Measurements from ENCODE around the gene IFI35. TPM values are rescaled to one million over a fixed set of nuclear protein-coding genes. Genes with fewer than 3 reads are reported as not detected.
"Not testable (repeated sequence)": the region's sequence is repeated elsewhere in the genome, so short reads cannot be mapped to it uniquely, and the experiment has no call there.

Gene IFI35
- total RNA-seq, 1 experiment from 2014 or later, result 6.3 TPM

DNA sequence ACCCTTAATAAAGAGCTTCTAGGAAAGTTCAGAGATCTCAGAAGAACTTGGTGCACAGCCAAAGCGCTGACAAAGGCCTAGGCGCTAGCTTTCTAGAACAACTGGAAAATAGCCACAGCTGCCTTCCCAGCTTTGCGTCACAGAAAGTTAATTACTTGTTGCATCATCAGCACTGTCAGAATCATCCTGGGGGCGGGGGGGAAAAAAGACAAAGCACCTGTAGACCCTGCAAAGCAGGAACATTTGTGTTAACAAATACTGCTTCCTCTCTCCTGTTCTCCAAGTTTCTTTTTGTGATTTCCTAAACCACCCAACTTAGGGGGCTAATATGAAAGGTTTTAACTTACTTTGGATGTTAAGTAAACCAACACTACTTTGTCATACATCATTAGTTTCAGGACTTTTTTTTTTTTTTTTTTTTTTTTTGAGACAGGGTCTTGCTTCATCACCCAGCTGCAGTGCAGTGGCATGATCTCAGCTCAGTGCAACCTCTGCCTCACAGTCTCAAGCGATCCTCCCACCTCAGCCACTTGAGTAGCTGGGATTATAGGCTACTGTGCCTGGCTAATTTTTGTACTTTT, 37.5 kb upstream of the IFI35 start:
- Mint-ChIP-seq H3K9me3 (ENCODE audit: unreplicated experiment) (no peaks in the 10 kb centered on the region), H3K27me3 (ENCODE audit: insufficient read depth, unreplicated experiment) (no peaks in the 10 kb centered on the region), H3K4me3 (ENCODE audit: unreplicated experiment) (no peak overlapping the region), H3K36me3 (ENCODE audit: insufficient read depth, unreplicated experiment) (peaks cover 6% of the 10 kb centered on the region), H3K4me1 (ENCODE audit: insufficient read depth, unreplicated experiment) (peaks cover 4% of the 10 kb centered on the region), H3K27ac (ENCODE audit: low read depth, unreplicated experiment) (peak overlapping the region; percentile 64)
- intact Hi-C loops (cut with micrococcal nuclease), result no loop called here
- no TSS peak for BruUV-seq (replicated peaks)
- TF ChIP-seq, protein P1, sequence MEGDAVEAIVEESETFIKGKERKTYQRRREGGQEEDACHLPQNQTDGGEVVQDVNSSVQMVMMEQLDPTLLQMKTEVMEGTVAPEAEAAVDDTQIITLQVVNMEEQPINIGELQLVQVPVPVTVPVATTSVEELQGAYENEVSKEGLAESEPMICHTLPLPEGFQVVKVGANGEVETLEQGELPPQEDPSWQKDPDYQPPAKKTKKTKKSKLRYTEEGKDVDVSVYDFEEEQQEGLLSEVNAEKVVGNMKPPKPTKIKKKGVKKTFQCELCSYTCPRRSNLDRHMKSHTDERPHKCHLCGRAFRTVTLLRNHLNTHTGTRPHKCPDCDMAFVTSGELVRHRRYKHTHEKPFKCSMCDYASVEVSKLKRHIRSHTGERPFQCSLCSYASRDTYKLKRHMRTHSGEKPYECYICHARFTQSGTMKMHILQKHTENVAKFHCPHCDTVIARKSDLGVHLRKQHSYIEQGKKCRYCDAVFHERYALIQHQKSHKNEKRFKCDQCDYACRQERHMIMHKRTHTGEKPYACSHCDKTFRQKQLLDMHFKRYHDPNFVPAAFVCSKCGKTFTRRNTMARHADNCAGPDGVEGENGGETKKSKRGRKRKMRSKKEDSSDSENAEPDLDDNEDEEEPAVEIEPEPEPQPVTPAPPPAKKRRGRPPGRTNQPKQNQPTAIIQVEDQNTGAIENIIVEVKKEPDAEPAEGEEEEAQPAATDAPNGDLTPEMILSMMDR (IDR thresholded peaks at IDR 0.05; ENCODE audit: unreplicated experiment), result no peak
- peak; percentile 21 for DNase-seq (ENCODE audit: unreplicated experiment)
- ChIA-PET CTCF (interaction anchor here (0.6 to 1.3 kb wide), 5 partner anchors 10 to 126 kb away, joined by 3 to 7 read pairs (median 4); partner anchors contain the start of gene PTGES3L), POLR2A (interaction anchor here (0.6 to 2.1 kb wide), 5 partner anchors 9 to 155 kb away, joined by 3 to 15 read pairs (median 5); partner anchors contain the start of genes PTGES3L, RPL27 and RUNDC1)

DNA sequence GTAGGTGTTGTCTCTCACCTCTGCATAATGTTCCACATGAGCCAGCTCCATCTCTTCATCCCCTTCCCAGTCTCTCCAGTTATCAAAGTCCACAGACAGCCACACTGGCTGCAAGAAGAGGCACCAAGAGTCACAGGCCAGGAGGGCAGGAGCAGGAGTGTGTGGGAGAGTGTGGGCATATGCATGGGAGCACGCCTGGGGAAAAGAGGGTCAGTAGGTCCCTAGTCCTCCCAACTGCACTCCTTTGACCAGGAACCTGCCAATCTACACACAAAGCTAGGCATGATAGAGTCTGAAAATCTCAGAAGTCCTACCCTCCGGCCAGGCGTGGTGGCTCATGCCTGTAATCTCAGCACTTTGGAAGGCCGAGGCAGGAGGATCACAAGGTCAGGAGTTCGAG, 35.0 kb upstream of the IFI35 start:
- Mint-ChIP-seq H3K9me3 (ENCODE audit: unreplicated experiment) (no peaks in the 10 kb centered on the region), H3K27me3 (ENCODE audit: insufficient read depth, unreplicated experiment) (no peaks in the 10 kb centered on the region)
- POLR2A ChIA-PET, result interaction anchor here (0.6 kb wide), 1 partner anchor 152 kb away, joined by 5 read pairs; no protein-coding TSS in a partner anchor

DNA sequence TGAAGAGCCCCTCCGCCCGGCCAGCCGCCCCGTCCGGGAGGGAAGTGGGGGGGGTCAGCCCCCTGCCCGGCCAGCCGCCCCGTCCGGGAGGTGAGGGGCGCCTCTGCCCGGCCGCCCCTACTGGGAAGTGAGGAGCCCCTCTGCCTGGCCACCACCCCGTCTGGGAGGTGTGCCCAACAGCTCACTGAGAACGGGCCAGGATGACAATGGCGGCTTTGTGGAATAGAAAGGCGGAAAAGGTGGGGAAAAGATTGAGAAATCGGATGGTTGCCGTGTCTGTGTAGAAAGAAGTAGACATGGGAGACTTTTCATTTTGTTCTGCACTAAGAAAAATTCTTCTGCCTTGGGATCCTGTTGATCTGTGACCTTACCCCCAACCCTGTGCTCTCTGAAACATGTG, 33.3 kb upstream of the IFI35 start:
- CTCF ChIA-PET; intact Hi-C loops (cut with micrococcal nuclease); POLR2A ChIA-PET; H3K27ac Mint-ChIP-seq (ENCODE audit: low read depth, unreplicated experiment); DNase-seq (ENCODE audit: unreplicated experiment); H3K36me3 Mint-ChIP-seq (ENCODE audit: insufficient read depth, unreplicated experiment); H3K4me1 Mint-ChIP-seq (ENCODE audit: insufficient read depth, unreplicated experiment); H3K4me3 Mint-ChIP-seq (ENCODE audit: unreplicated experiment); BruUV-seq (replicated peaks); H3K9me3 Mint-ChIP-seq (ENCODE audit: unreplicated experiment); H3K27me3 Mint-ChIP-seq (ENCODE audit: insufficient read depth, unreplicated experiment): not testable (repeated sequence)

More for the DNA sequence above, 35.0 kb upstream of the IFI35 start:
- no peak for DNase-seq (ENCODE audit: unreplicated experiment)
- intact Hi-C loops (cut with micrococcal nuclease), result no loop called here
- Mint-ChIP-seq H3K36me3 (ENCODE audit: insufficient read depth, unreplicated experiment) (no peaks in the 10 kb centered on the region), H3K4me1 (ENCODE audit: insufficient read depth, unreplicated experiment) (peaks cover 4% of the 10 kb centered on the region), H3K4me3 (ENCODE audit: unreplicated experiment) (no peak overlapping the region), H3K27ac (ENCODE audit: low read depth, unreplicated experiment) (no peak overlapping the region)
- BruUV-seq (replicated peaks), result no TSS peak
- CTCF ChIA-PET, result interaction anchor here (0.6 to 1.0 kb wide), 2 partner anchors 148 to 248 kb away, joined by 3 to 5 read pairs; partner anchors contain the start of gene BECN1
- TF ChIP-seq, protein P1 (IDR thresholded peaks at IDR 0.05; ENCODE audit: unreplicated experiment), result no peak

DNA sequence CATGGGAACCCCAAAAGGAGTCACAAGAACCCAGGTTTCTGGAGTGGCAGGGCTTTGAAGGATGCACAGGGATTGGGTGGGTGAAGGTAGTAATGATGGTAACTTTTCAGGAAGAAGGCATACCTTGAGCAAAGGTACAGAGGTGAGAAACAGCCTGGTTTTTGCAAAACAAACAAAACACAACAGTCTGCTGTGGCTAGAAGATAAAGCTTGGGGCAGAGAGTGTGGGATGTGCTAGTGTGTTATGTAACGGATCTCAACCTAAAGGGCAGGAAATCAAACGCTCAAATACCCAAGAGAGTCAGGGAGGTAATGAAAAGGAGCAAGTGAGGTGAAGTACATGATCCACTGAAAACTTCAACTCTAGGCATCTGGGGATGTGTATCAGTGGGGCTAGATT, 31.3 kb upstream of the IFI35 start:
- no peaks in the 10 kb centered on the region for H3K27me3 Mint-ChIP-seq (ENCODE audit: insufficient read depth, unreplicated experiment)
- POLR2A ChIA-PET, result interaction anchor here (1.0 kb wide), 1 partner anchor 10 kb away, joined by 5 read pairs; no protein-coding TSS in a partner anchor
- no peak for DNase-seq (ENCODE audit: unreplicated experiment)
- BruUV-seq (replicated peaks), result no TSS peak
- intact Hi-C loops (cut with micrococcal nuclease), result no loop called here
- peaks cover 6% of the 10 kb centered on the region for H3K4me1 Mint-ChIP-seq (ENCODE audit: insufficient read depth, unreplicated experiment)
- no peak overlapping the region for H3K4me3 Mint-ChIP-seq (ENCODE audit: unreplicated experiment)
- H3K36me3 Mint-ChIP-seq (ENCODE audit: insufficient read depth, unreplicated experiment), result no peaks in the 10 kb centered on the region
- no peaks in the 10 kb centered on the region for H3K9me3 Mint-ChIP-seq (ENCODE audit: unreplicated experiment)
- TF ChIP-seq, protein P1 (IDR thresholded peaks at IDR 0.05; ENCODE audit: unreplicated experiment), result no peak
- peak overlapping the region; percentile 27 for H3K27ac Mint-ChIP-seq (ENCODE audit: low read depth, unreplicated experiment)
- CTCF ChIA-PET, result no interaction called here

GRCh38 chr17:42975701-42976100, 30.9 kb upstream of the IFI35 start:
- ChIA-PET CTCF (interaction anchor here (0.6 kb wide), 1 partner anchor 139 kb away, joined by 3 read pairs; no protein-coding TSS in a partner anchor), POLR2A (interaction anchor here (0.7 to 1.0 kb wide), 4 partner anchors 11 to 203 kb away, joined by 3 to 5 read pairs (median 3); partner anchors contain the start of gene VPS25)
- H3K9me3 Mint-ChIP-seq (ENCODE audit: unreplicated experiment); H3K36me3 Mint-ChIP-seq (ENCODE audit: insufficient read depth, unreplicated experiment); intact Hi-C loops (cut with micrococcal nuclease); BruUV-seq (replicated peaks); DNase-seq (ENCODE audit: unreplicated experiment); H3K4me1 Mint-ChIP-seq (ENCODE audit: insufficient read depth, unreplicated experiment); H3K27me3 Mint-ChIP-seq (ENCODE audit: insufficient read depth, unreplicated experiment); H3K4me3 Mint-ChIP-seq (ENCODE audit: unreplicated experiment): not testable (repeated sequence)
- H3K27ac Mint-ChIP-seq (ENCODE audit: low read depth, unreplicated experiment), result peak overlapping the region; percentile 27
